KMS-11 (cell line): ENCODE results near the gene APOBEC3B.
A peak's percentile ranks its signal among the peaks of the same experiment; 100 is the strongest.

Experiments used
- H2AFZ ChIP-seq: fragments of 200-600 bp; sonication (generic); 2 replicates; pipeline ENCODE4 v1.6.1; 2016; ENCODE audit warnings: antibody characterized with exemption, mixed run types, low read depth
- H3K27ac ChIP-seq: fragments of 200-600 bp; sonication (generic); 2 replicates; pipeline ENCODE4 v1.6.1; 2016; ENCODE audit warnings: mild to moderate bottlenecking, mixed run types
- H3K27me3 ChIP-seq: fragments of 200-600 bp; sonication (generic); 2 replicates; pipeline ENCODE4 v1.6.1; 2017; ENCODE audit warnings: mild to moderate bottlenecking, low read depth, mixed run types, moderate library complexity; ENCODE audit not compliant: insufficient read depth
- H3K36me3 ChIP-seq: fragments of 200-600 bp; sonication (generic); 2 replicates; pipeline ENCODE4 v1.6.1; 2017; ENCODE audit warnings: mild to moderate bottlenecking, mixed run types; ENCODE audit not compliant: insufficient read depth
- H3K4me1 ChIP-seq: fragments of 200-600 bp; sonication (generic); 2 replicates; pipeline ENCODE4 v1.6.1; 2016; ENCODE audit warnings: mild to moderate bottlenecking, low read depth, mixed run types; ENCODE audit not compliant: poor library complexity, severe bottlenecking
- H3K4me2 ChIP-seq: fragments of 200-600 bp; sonication (generic); 2 replicates; pipeline ENCODE4 v1.7.0; 2016; ENCODE audit warnings: mild to moderate bottlenecking, mixed run types
- H3K4me3 ChIP-seq: fragments of 200-600 bp; sonication (generic); IDR thresholded peaks from 2 replicates; pipeline ENCODE4 v1.6.1; 2017; ENCODE audit warnings: low read depth, low read length, mixed read lengths; ENCODE audit not compliant: insufficient read depth
- H3K79me2 ChIP-seq: fragments of 200-600 bp; sonication (generic); 2 replicates; pipeline ENCODE4 v1.6.1; 2016; ENCODE audit warnings: low read depth, mixed run types; ENCODE audit not compliant: insufficient read depth
- H3K9ac ChIP-seq: fragments of 200-600 bp; sonication (generic); 2 replicates; pipeline ENCODE4 v1.6.1; 2016; ENCODE audit warnings: mild to moderate bottlenecking, mixed run types
- H4K20me1 ChIP-seq: fragments of 200-600 bp; sonication (generic); 2 replicates; pipeline ENCODE4 v1.6.1; 2016; ENCODE audit warnings: mild to moderate bottlenecking, mixed run types; ENCODE audit not compliant: insufficient read depth
- TF ChIP-seq, protein P1 (sequence below): fragments of 200-600 bp; sonication (generic); conservative IDR thresholded peaks from 2 replicates; pipeline ENCODE4 v1.6.1; 2017; ENCODE audit warnings: low read depth, mild to moderate bottlenecking, antibody characterized with exemption, low read length, moderate library complexity, mixed read lengths

Gene APOBEC3B

DNA sequence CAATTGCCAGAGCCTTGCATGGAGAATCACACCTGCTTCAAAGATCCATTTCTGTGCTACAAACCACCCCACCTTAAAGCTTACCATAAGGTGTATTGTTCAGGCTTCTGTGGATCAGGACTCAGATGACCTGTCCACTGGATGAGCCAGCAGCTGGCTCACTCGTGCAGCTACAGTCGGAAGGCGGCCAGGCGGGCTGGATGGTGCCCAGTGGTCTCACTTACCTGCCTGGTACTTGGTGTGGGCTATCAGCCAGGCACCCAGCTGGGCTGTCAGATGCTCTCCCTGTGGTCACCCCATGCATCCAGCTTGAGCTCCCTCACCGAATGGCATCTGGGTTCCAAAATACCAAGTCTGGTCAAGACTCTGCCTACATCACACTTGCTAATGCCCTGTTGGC lies 10.9 kb upstream of the APOBEC3B start:
- H3K4me3 ChIP-seq, result no peak overlapping the region
- no peaks in the 10 kb centered on the region for H3K27me3 ChIP-seq
- no peaks in the 10 kb centered on the region for H3K4me1 ChIP-seq
- H4K20me1 ChIP-seq, result no peaks in the 10 kb centered on the region
- TF ChIP-seq, protein P1, sequence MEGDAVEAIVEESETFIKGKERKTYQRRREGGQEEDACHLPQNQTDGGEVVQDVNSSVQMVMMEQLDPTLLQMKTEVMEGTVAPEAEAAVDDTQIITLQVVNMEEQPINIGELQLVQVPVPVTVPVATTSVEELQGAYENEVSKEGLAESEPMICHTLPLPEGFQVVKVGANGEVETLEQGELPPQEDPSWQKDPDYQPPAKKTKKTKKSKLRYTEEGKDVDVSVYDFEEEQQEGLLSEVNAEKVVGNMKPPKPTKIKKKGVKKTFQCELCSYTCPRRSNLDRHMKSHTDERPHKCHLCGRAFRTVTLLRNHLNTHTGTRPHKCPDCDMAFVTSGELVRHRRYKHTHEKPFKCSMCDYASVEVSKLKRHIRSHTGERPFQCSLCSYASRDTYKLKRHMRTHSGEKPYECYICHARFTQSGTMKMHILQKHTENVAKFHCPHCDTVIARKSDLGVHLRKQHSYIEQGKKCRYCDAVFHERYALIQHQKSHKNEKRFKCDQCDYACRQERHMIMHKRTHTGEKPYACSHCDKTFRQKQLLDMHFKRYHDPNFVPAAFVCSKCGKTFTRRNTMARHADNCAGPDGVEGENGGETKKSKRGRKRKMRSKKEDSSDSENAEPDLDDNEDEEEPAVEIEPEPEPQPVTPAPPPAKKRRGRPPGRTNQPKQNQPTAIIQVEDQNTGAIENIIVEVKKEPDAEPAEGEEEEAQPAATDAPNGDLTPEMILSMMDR, result no peak
- no peak overlapping the region for H3K9ac ChIP-seq
- H3K79me2 ChIP-seq, result no peaks in the 10 kb centered on the region
- H3K36me3 ChIP-seq, result no peaks in the 10 kb centered on the region
- no peak overlapping the region for H3K27ac ChIP-seq
- H3K4me2 ChIP-seq, result no peak overlapping the region
- H2AFZ ChIP-seq, result no peak overlapping the region

DNA sequence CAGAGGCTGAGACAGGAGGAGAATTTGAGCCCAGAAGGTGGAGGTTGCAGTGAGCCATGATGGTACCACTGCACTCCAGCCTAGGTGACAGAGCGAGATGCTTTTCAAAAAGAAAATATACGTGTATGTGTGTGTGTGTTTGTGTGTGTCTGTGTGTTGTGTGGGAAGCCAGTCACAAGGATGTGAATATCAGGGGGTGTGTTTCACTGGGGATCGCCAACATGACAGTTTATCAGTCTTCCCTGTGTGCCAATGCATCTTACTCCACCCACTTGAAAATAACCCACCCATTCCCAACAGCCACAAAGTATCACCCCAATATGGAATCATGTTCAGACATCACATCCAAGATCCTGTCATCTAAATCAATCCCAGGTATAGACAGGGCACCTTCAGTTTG lies 10.4 kb upstream of the APOBEC3B start:
- no peak overlapping the region for H3K4me3 ChIP-seq
- no peak overlapping the region for H3K9ac ChIP-seq
- no peak overlapping the region for H3K27ac ChIP-seq
- H4K20me1 ChIP-seq, result no peaks in the 10 kb centered on the region
- H3K36me3 ChIP-seq, result no peaks in the 10 kb centered on the region
- H3K27me3 ChIP-seq, result no peaks in the 10 kb centered on the region
- TF ChIP-seq, protein P1, result no peak
- no peak overlapping the region for H3K4me2 ChIP-seq
- H3K4me1 ChIP-seq, result no peaks in the 10 kb centered on the region
- no peak overlapping the region for H2AFZ ChIP-seq
- H3K79me2 ChIP-seq, result no peaks in the 10 kb centered on the region

DNA sequence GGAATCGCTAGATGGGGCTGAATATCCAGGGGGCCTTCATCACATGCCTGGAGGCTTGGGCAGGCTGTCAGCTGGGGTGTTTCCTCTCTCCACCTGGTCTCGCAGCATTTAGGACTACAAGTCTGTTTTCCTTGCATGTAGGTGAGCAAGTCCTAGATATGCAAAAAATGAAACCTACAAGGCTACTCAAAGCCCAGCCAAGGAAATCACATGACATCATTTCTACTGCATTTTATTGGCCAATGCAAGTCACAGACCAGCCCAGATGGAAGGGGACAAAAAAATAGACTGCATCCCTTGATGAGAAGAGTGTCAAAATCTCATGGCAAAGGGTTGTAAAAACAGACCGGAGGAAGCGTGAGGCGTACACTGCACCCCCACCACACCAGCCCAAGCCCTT lies 9.6 kb upstream of the APOBEC3B start:
- H3K27ac ChIP-seq, result no peak overlapping the region
- H3K4me3 ChIP-seq, result no peak overlapping the region
- no peak overlapping the region for H3K9ac ChIP-seq
- no peaks in the 10 kb centered on the region for H4K20me1 ChIP-seq
- H3K27me3 ChIP-seq, result no peaks in the 10 kb centered on the region
- H3K36me3 ChIP-seq, result no peaks in the 10 kb centered on the region
- H3K4me1 ChIP-seq, result no peaks in the 10 kb centered on the region
- no peak overlapping the region for H2AFZ ChIP-seq
- no peak overlapping the region for H3K4me2 ChIP-seq
- H3K79me2 ChIP-seq, result no peaks in the 10 kb centered on the region
- TF ChIP-seq, protein P1, result no peak

DNA sequence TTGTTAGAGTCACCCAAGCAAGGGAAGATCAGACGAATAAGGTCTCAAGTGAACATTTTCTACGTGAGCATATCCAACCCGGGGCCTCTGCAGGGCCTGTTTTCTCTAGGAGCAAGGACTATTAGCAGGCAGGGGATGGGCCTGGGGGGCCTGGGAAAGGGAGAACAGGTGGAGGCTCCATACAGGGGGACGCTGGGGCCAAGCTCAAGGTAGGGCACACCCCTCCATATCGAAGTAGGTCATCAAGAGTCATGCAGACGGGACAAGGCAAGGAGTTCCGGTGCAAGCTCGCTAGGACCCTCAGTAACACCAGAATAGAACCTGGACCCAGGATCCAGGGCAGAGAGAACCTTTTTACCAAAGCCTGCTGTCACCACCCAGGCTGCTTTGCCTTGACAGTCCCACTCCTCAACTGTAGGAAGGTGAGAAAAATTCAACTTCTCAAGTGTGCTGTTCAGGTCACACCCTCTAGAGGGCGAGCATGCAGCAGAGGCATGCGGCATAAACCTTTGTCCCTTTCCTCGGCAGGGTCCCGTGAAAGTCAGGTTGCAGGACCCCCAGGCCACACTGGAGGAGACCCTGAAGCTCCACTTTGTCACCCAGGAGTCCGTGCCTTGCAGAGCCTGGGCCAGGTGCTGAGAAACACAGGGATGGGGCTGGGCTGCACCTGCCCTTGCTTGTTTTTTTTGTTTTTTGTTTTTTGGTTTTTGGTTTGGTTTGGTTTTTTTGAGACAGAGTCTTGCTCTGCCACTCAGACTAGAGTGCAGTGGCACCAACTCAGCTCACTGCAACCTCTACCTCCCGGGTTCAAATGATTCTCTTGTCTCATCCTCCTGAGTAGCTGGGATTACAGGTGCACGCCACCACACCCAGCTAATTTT lies 8.6 kb upstream of the APOBEC3B start:
- Histone ChIP-seq H3K27ac (no peak overlapping the region), H3K4me1 (no peaks in the 10 kb centered on the region), H3K36me3 (no peaks in the 10 kb centered on the region), H3K4me3 (no peak overlapping the region), H4K20me1 (no peaks in the 10 kb centered on the region), H2AFZ (no peak overlapping the region), H3K9ac (no peak overlapping the region), H3K27me3 (no peaks in the 10 kb centered on the region), H3K79me2 (no peaks in the 10 kb centered on the region), H3K4me2 (peak overlapping the region; percentile 25; the same call in 1 of the 2 replicates)
- TF ChIP-seq, protein P1, result peak; percentile 48
